HG02840 (cell line): ENCODE measurements around the gene APPBP2.
"Not testable (repeated sequence)": the region's sequence is repeated elsewhere in the genome, so short reads cannot be mapped to it uniquely, and the experiment has no call there.

Experiments used
- ATAC-seq: cut with Tn5 transposase; IDR thresholded peaks from one replicate; pipeline ENCODE4 v1.9.1; 2021; ENCODE audit warnings: mild to moderate bottlenecking, moderate library complexity, moderate number of reproducible peaks; ENCODE audit not compliant: unreplicated experiment, low FRiP score

Gene APPBP2

DNA sequence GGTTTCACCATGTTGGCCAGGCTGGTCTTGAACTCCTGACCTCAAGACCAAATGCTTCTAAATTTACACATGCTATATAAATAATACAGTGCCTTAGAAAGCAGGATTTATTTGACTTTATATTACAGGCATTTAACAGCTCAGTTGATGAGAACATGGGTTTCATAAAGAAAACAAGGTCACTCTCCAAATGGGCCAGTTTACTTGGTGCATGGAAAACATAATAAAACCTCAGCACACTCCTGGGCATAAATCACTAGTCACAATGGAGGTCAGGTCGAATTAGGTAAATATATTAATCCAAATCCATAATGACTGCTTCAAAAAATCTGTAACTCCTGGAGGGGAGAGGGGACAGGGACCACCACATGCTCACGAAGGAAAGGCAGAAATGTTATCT lies 24.5 kb downstream of the APPBP2 start:
- no peak for ATAC-seq

DNA sequence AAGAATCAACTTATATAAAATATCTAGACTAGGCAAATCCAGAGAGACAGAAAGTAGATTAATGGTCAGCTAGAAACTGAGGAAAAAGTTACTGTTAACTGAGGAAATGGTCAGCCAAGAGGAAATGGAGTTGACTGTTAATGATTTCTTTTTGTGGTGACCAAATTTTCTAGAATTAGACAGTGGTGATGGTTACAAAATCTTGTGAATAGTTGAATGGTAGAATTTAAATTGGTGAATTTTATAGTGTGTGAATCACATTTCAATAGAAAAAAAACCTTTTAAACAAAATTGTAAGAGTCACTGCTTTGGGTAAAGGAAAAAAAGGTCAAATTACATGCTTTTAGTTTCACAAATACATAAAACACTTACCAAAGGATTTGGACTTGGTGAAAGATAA lies 30.0 kb downstream of the APPBP2 start:
- ATAC-seq, result no peak

GRCh38 chr17:60495260-60495659 lies 30.8 kb downstream of the APPBP2 start:
- no peak for ATAC-seq

- ATAC-seq, result no peak
Observed at GRCh38 chr17:60493847-60494321, 32.2 kb downstream of the APPBP2 start.

GRCh38 chr17:60491771-60492170 lies 34.3 kb downstream of the APPBP2 start:
- no peak for ATAC-seq

GRCh38 chr17:60490594-60490993 lies 35.4 kb downstream of the APPBP2 start:
- ATAC-seq, result not testable (repeated sequence)

GRCh38 chr17:60481604-60482003 lies 44.4 kb downstream of the APPBP2 start:
- ATAC-seq, result no peak

GRCh38 chr17:60473788-60474187 lies 52.3 kb downstream of the APPBP2 start:
- no peak for ATAC-seq

GRCh38 chr17:60472449-60472848 lies 53.6 kb downstream of the APPBP2 start:
- no peak for ATAC-seq

DNA sequence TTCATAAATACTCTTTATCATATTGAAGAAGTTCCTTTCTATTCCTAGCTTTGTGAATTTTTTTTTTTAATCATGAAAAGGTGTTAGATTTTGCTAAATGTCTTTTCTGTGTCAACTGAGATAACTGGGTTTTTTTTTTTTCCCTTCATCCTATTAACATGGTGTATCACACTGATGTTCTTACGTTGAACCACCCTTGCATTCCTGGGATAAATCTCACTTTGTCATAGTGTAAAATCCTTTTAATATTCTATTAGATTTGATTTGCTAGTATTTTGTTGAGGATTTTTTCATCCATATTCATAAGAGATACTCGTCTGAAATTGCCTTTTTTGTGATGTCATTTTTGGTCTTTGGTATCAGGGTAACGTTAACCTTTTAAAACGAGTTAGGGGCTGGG lies 54.6 kb downstream of the APPBP2 start:
- ATAC-seq, result no peak

- no peak for ATAC-seq
Observed at GRCh38 chr17:60468371-60468770, 57.7 kb downstream of the APPBP2 start.

- no peak for ATAC-seq
Observed at GRCh38 chr17:60464343-60464742, 61.7 kb downstream of the APPBP2 start.

GRCh38 chr17:60463157-60463835 lies 62.7 kb downstream of the APPBP2 start:
- no peak for ATAC-seq

DNA sequence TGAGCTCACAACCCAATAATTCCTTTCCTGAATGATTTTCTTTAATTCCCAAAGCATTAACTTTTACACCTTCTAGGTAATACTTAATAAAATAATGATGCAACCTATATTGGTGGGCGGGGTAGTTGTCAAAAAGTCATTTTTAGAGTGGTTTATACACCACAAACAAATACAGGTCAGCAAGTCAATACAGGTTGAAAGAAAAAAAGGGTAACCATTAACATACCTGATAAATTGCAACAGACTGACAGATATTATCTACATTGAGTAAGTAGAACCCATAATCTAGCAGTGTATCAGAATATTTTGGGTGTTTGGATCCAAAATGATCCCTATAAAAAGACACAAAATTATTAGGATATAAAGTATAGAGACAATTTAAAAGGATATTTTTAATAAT lies 64.5 kb downstream of the APPBP2 start:
- no peak for ATAC-seq

GRCh38 chr17:60457148-60457547 lies 68.9 kb downstream of the APPBP2 start:
- ATAC-seq, result no peak

DNA sequence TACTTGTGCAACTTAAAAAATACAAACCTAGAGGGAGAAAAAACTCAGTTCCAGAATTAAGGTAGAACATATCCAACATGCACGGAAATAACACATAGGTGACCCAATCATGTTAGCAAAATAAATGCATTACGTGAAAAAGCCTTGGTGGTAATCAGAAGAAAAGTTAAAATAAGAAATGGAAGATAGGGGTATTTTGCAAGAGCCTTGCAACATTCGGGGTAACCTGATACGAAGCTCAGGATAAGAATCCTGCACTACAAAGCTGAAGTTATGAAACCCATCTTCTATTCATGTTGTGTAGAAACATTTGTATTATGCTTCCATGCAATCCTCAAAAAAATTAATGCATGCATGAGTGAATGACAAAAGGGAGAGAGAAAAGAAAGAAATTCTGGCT lies 70.7 kb downstream of the APPBP2 start:
- ATAC-seq, result no peak

DNA sequence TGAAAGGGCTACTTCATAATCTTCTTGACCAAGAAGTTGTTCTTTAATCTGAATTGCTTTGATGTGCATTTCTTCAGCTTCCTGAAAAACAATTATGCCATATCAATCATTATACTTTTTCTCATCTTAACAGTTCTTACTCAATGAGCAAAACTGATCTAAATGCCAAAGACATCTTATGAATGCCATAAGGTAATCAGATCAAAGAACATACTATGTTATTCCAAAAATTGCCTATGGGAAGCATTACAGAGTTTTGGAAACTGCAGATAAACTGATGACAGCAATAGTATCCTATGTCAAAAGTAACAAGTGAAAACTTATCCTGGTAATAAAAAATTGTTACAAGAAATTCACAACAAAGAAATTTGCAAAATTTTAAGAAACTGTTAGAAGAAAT lies 74.1 kb downstream of the APPBP2 start:
- no peak for ATAC-seq

DNA sequence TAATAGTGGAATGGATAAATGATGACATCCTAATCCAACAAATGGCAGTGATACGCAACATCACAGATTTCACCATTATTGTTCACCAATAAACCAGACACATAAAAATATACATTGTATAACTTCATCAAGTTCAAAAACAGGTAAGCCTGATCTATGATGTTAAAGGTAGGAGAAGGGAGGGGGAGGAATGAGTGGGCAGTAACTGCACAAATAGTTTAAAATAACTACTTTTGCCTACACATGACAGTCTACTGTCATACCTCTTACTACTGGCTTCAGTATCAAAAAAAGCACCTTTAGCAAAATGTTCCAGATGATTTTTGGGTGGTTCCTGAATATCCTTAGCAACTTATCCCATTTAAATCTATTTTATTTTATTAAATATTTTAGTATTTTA lies 75.0 kb downstream of the APPBP2 start:
- no peak for ATAC-seq

GRCh38 chr17:60447375-60447774 lies 78.7 kb downstream of the APPBP2 start:
- no peak for ATAC-seq

DNA sequence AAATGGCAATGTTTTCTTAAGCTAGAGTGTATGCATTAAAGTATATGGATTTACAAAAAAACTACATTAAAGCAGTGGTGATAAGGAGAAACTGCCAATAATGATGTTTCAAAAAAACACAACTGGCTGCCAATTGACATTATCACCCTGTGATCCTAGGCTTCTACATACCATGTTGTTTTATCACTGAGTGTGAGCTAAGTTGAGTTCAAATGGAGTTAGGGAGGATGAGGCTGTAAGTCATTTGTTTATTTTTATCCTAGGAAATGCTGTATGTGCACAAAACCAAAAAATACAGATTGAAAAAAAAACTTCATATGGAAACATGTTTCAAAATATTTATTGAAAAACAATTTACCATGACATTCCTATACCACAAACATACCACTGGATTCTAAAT lies 80.9 kb downstream of the APPBP2 start:
- no peak for ATAC-seq

GRCh38 chr17:60443713-60444112 lies 82.3 kb downstream of the APPBP2 start:
- ATAC-seq, result no peak

- no peak for ATAC-seq
Observed at GRCh38 chr17:60442271-60443173, 83.5 kb downstream of the APPBP2 start.
